HCT116 (cell line): ENCODE data around the gene ESF1. TPM values are rescaled to one million over a fixed set of nuclear protein-coding genes. Genes with fewer than 3 reads are reported as not detected.

Source experiments
- ATAC-seq: fragments of 200-7000 bp; cut with Tn5 transposase; 2 replicates; pipeline ENCODE4 v1.9.1; 2020; ENCODE audit warnings: mild to moderate bottlenecking, moderate library complexity
- BruUV-seq: library from RNA; stranded (reverse); fragments of 400-500 nt; replicated peaks from 2 replicates; lab custom pipeline; 2021; lab: Mats Ljungman, UMichigan
- CTCF ChIA-PET: fragments of 300-600 bp; sonication (Branson Sonifier 250); formaldehyde crosslinking; loops from one replicate; lab custom pipeline; 2021; ENCODE audit warnings: antibody characterized with exemption; lab: Charles Lee
- POLR2A ChIA-PET: fragments of 300-600, 350-600 bp; sonication (Branson Sonifier 250); formaldehyde crosslinking; loops from one replicate; lab custom pipeline; 2021; ENCODE audit warnings: antibody characterized with exemption; lab: Charles Lee
- RAD21 ChIA-PET, 2 experiments: fragments of 300-600 bp; sonication (Branson Sonifier 250); formaldehyde crosslinking; loops; one replicate each; lab custom pipeline; 2023; ENCODE audit warnings: low total read pairs in 2 of 2; ENCODE audit not compliant: uncharacterized antibody in 2 of 2, unreplicated experiment in 2 of 2, low non-redundant PET in 1 of 2; lab: Charles Lee
- DNase-seq: peaks from one replicate; pipeline ENCODE4 v3.0.0-alpha.2; 2010; ENCODE audit warnings: low read depth, low spot score
- H2AFZ ChIP-seq: fragments of 200-600 bp; shearing (Covaris generic), sonication (generic); 2 replicates; pipeline ENCODE4 v1.6.1; 2017; ENCODE audit warnings: low read depth, mixed run types, mixed read lengths, antibody characterized with exemption, low read length; ENCODE audit not compliant: poor library complexity, severe bottlenecking
- H3K27ac ChIP-seq: 2 replicates; pipeline ENCODE4 v1.5.1; 2012; ENCODE audit warnings: low read depth, low read length
- H3K27me3 ChIP-seq: fragments of 200-600 bp; sonication (generic); 2 replicates; pipeline ENCODE4 v1.6.1; 2016; ENCODE audit warnings: mixed run types, low read length, mixed read lengths; ENCODE audit not compliant: insufficient read depth
- H3K36me3 ChIP-seq, 2 experiments: fragments of 200-500 bp in 1 of 2; fragments of 200-600 bp in 1 of 2; sonication (Bioruptor generic) in 1 of 2; sonication (generic) in 1 of 2; 2 replicates each; pipeline versions ENCODE4 v1.5.1 to v1.6.1; 2014 to 2016; ENCODE audit warnings: low read length in 2 of 2, inconsistent platforms in 1 of 2, mixed read lengths in 1 of 2, mixed run types in 1 of 2; ENCODE audit not compliant: insufficient read depth in 2 of 2, control insufficient read depth in 1 of 2
- H3K4me1 ChIP-seq, 2 experiments: fragments of 200-600 bp in 1 of 2; sonication (generic) in 1 of 2; 2 replicates each; pipeline versions ENCODE4 v1.5.1 to v1.6.1; 2012 to 2017; ENCODE audit warnings: low read length in 2 of 2, inconsistent platforms in 1 of 2, mild to moderate bottlenecking in 1 of 2, mixed read lengths in 1 of 2, mixed run types in 1 of 2, moderate library complexity in 1 of 2; ENCODE audit not compliant: insufficient read depth in 2 of 2, control insufficient read depth in 1 of 2
- H3K4me2 ChIP-seq: fragments of 200-600 bp; sonication (generic); 2 replicates; pipeline ENCODE4 v1.6.1; 2017; ENCODE audit warnings: mixed run types, low read length, mixed read lengths
- H3K4me3 ChIP-seq, 2 experiments: fragments of 200-600 bp in 1 of 2; sonication (generic) in 1 of 2; replicated peaks in 1 of 2; 2 replicates each; pipeline ENCODE4 v1.5.1; 2011 to 2016; ENCODE audit warnings: low read length in 2 of 2, control low read depth in 1 of 2, low read depth in 1 of 2, mild to moderate bottlenecking in 1 of 2, mixed read lengths in 1 of 2, mixed run types in 1 of 2
- H3K79me2 ChIP-seq: fragments of 200-600 bp; sonication (generic); 2 replicates; pipeline ENCODE4 v1.6.1; 2017; ENCODE audit warnings: mild to moderate bottlenecking, mixed run types, low read length, moderate library complexity, mixed read lengths; ENCODE audit not compliant: insufficient read depth
- H3K9ac ChIP-seq: fragments of 200-600 bp; sonication (generic); 2 replicates; pipeline ENCODE4 v1.6.1; 2016; ENCODE audit warnings: low read length, mixed read lengths
- H3K9me2 ChIP-seq: fragments of 200-600 bp; sonication (generic), shearing (Covaris generic); 2 replicates; pipeline ENCODE4 v1.6.1; 2017; ENCODE audit warnings: mixed run types, mild to moderate bottlenecking, moderate library complexity; ENCODE audit not compliant: insufficient read depth
- H3K9me3 ChIP-seq, 2 experiments: fragments of 200-500 bp in 1 of 2; fragments of 200-600 bp in 1 of 2; sonication (Bioruptor generic) in 1 of 2; sonication (generic) in 1 of 2; 2 replicates each; pipeline ENCODE4 v1.6.1; 2014 to 2017; ENCODE audit warnings: low read length in 2 of 2, mixed read lengths in 2 of 2, inconsistent platforms in 1 of 2, low read depth in 1 of 2, mild to moderate bottlenecking in 1 of 2, mixed run types in 1 of 2, moderate library complexity in 1 of 2; ENCODE audit not compliant: control insufficient read depth in 1 of 2, insufficient read depth in 1 of 2
- H4K20me1 ChIP-seq: fragments of 200-600 bp; sonication (generic), shearing (Covaris generic); 2 replicates; pipeline ENCODE4 v1.6.1; 2017; ENCODE audit warnings: mixed run types, mild to moderate bottlenecking, moderate library complexity; ENCODE audit not compliant: insufficient read depth
- CBX3 ChIP-seq: IDR thresholded peaks from 2 replicates; pipeline ENCODE4 v1.6.1; 2012; ENCODE audit warnings: low read depth
- CEBPB ChIP-seq: IDR thresholded peaks from 2 replicates; pipeline ENCODE4 v1.6.1; 2012; ENCODE audit warnings: low read depth
- EZH2 ChIP-seq: fragments of 200-600 bp; sonication (generic); IDR thresholded peaks from 2 replicates; pipeline ENCODE4 v1.6.1; 2017; ENCODE audit warnings: antibody characterized with exemption, mixed run types
- EZH2phosphoT487 ChIP-seq: fragments of 200-600 bp; IDR thresholded peaks from 2 replicates; pipeline ENCODE4 v1.6.1; 2018; ENCODE audit warnings: antibody characterized with exemption, borderline replicate concordance
- FOSL1 ChIP-seq: IDR thresholded peaks from 2 replicates; pipeline ENCODE4 v1.6.1; 2012; ENCODE audit warnings: low read depth
- JUND ChIP-seq: IDR thresholded peaks from 2 replicates; pipeline ENCODE4 v1.6.1; 2012
- POLR2A ChIP-seq: IDR thresholded peaks from 2 replicates; pipeline ENCODE4 v1.7.0; 2011; ENCODE audit warnings: borderline replicate concordance; ENCODE audit not compliant: insufficient read depth, insufficient read length; ENCODE audit errors: extremely low read depth
- SP1 ChIP-seq: IDR thresholded peaks from 2 replicates; pipeline ENCODE4 v1.6.1; 2012; ENCODE audit warnings: low read depth
- intact Hi-C: fragments of 100-400 bp; cut with micrococcal nuclease; formaldehyde crosslinking; loops from 2 replicates; pipeline ENCODE4 v1.10.0; 2022
- total RNA-seq: library from RNA; stranded (reverse); gene quantifications from one replicate; pipeline ENCODE4 v1.2.1, GENCODE V29; 2021; ENCODE audit not compliant: unreplicated experiment
- TF ChIP-seq, protein P1 (sequence below), 3 experiments: fragments of 200-600 bp in 1 of 3; sonication (generic) in 1 of 3; IDR thresholded peaks in 2 of 3; conservative IDR thresholded peaks in 1 of 3; 2 replicates each; pipeline ENCODE4 v1.5.1; 2012 to 2017; ENCODE audit warnings: low read depth in 2 of 3, low read length in 2 of 3, antibody characterized with exemption in 1 of 3, borderline replicate concordance in 1 of 3, control low read depth in 1 of 3, mild to moderate bottlenecking in 1 of 3, mixed read lengths in 1 of 3, mixed run types in 1 of 3, moderate library complexity in 1 of 3; ENCODE audit not compliant: insufficient read depth in 1 of 3
- TF ChIP-seq, protein P2 (sequence below): IDR thresholded peaks from 2 replicates; pipeline ENCODE4 v1.6.1; 2011; ENCODE audit warnings: mild to moderate bottlenecking, low read length, moderate library complexity; ENCODE audit not compliant: insufficient replicate concordance; ENCODE audit errors: extremely low read depth

Gene ESF1
- total RNA-seq, 1 experiment from 2014 or later, result 25.4 TPM

DNA sequence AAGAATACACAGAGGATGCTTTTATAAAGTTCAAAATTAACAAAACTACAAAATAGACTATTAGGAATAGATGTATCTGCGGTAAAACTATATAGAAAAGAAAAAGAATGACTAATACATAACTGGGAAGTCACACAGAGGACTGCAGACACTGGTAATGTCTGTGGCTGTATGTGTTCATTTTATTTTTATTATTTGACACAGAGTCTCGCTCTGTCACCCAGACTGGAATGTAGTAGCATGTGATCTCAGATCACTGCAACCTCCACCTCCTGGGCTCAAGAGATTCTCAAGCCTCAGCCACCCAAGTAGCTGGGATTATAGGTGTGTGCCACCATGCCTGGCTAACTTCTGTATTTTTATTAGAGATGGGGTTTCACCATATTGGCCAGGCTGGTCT is 38.9 kb downstream of the ESF1 start:
- BruUV-seq, result no TSS peak
- H3K4me1 ChIP-seq, result peaks cover 2 to 16% of the 10 kb centered on the region in 2 experiments; a peak in 2 of 4 replicates
- H4K20me1 ChIP-seq, result no peaks in the 10 kb centered on the region
- intact Hi-C loops, result no loop called here
- no peaks in the 10 kb centered on the region for H3K27me3 ChIP-seq
- no peak overlapping the region for H3K9ac ChIP-seq
- no peak overlapping the region for H2AFZ ChIP-seq
- POLR2A ChIA-PET, result no interaction called here
- TF ChIP-seq, protein P1, sequence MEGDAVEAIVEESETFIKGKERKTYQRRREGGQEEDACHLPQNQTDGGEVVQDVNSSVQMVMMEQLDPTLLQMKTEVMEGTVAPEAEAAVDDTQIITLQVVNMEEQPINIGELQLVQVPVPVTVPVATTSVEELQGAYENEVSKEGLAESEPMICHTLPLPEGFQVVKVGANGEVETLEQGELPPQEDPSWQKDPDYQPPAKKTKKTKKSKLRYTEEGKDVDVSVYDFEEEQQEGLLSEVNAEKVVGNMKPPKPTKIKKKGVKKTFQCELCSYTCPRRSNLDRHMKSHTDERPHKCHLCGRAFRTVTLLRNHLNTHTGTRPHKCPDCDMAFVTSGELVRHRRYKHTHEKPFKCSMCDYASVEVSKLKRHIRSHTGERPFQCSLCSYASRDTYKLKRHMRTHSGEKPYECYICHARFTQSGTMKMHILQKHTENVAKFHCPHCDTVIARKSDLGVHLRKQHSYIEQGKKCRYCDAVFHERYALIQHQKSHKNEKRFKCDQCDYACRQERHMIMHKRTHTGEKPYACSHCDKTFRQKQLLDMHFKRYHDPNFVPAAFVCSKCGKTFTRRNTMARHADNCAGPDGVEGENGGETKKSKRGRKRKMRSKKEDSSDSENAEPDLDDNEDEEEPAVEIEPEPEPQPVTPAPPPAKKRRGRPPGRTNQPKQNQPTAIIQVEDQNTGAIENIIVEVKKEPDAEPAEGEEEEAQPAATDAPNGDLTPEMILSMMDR (IDR thresholded peaks at IDR 0.05 in 2 of 3, conservative IDR thresholded peaks at IDR 0.05 in 1 of 3; ENCODE audit: borderline replicate concordance in 1 of 3, insufficient read depth in 1 of 3, low read depth in 2 of 3, low read length in 2 of 3), result no peak
- TF ChIP-seq, all 23 proteins: peak for 0
- Histone ChIP-seq H3K79me2 (peaks cover 30% of the 10 kb centered on the region), H3K4me3 (no peak overlapping the region), H3K27ac (no peak overlapping the region), H3K9me2 (no peaks in the 10 kb centered on the region), H3K4me2 (no peak overlapping the region), H3K9me3 (no peaks in the 10 kb centered on the region), H3K36me3 (peaks cover 2 to 6% of the 10 kb centered on the region in 2 experiments; a peak in 2 of 4 replicates)
- DNase-seq (no peak), ATAC-seq (no peak)
- CTCF ChIA-PET, result no interaction called here
- RAD21 ChIA-PET, result no interaction called here

DNA sequence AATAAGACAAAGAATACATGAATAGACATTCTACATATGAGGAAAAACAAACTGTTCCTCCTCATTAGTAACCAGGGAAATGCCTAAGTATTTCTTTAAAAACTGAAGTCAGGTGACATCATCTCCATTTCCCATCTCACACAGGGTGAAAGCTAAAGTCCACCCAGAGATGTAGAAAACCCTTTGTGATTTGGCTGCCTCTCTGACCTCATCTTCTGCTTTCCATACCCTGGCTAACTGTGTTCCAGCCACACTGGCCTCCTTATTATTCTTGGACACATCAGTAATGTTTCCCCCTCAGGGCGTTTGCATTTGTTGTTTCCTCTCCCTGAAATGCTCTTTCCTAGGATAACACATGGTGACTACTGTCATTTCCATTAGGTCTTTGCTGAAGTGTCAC is 40.4 kb downstream of the ESF1 start:
- ChIA-PET POLR2A (no interaction called here), CTCF (no interaction called here), RAD21 (no interaction called here)
- Histone ChIP-seq H3K4me2 (no peak overlapping the region), H3K36me3 (peaks cover 0 to 6% of the 10 kb centered on the region in 2 experiments; a peak in 1 of 4 replicates), H4K20me1 (no peaks in the 10 kb centered on the region), H3K79me2 (peaks cover 44% of the 10 kb centered on the region), H3K9me2 (no peaks in the 10 kb centered on the region), H3K4me1 (peaks cover 2 to 16% of the 10 kb centered on the region in 2 experiments; a peak in 2 of 4 replicates), H3K9ac (no peak overlapping the region), H3K4me3 (no peak overlapping the region), H3K27me3 (no peaks in the 10 kb centered on the region), H3K9me3 (no peaks in the 10 kb centered on the region), H2AFZ (no peak overlapping the region), H3K27ac (no peak overlapping the region)
- no peak for ATAC-seq
- intact Hi-C loops, result no loop called here
- BruUV-seq, result no TSS peak
- DNase-seq, result no peak
- TF ChIP-seq EZH2phosphoT487 (no peak), JUND (no peak), SP1 (no peak), CBX3 (no peak), FOSL1 (no peak), POLR2A (no peak), EZH2 (no peak), CEBPB (no peak)
- TF ChIP-seq, protein P1 (IDR thresholded peaks at IDR 0.05 in 2 of 3, conservative IDR thresholded peaks at IDR 0.05 in 1 of 3; ENCODE audit: borderline replicate concordance in 1 of 3, insufficient read depth in 1 of 3, low read depth in 2 of 3, low read length in 2 of 3), result no peak
- TF ChIP-seq, protein P2, sequence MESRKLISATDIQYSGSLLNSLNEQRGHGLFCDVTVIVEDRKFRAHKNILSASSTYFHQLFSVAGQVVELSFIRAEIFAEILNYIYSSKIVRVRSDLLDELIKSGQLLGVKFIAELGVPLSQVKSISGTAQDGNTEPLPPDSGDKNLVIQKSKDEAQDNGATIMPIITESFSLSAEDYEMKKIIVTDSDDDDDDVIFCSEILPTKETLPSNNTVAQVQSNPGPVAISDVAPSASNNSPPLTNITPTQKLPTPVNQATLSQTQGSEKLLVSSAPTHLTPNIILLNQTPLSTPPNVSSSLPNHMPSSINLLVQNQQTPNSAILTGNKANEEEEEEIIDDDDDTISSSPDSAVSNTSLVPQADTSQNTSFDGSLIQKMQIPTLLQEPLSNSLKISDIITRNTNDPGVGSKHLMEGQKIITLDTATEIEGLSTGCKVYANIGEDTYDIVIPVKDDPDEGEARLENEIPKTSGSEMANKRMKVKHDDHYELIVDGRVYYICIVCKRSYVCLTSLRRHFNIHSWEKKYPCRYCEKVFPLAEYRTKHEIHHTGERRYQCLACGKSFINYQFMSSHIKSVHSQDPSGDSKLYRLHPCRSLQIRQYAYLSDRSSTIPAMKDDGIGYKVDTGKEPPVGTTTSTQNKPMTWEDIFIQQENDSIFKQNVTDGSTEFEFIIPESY, result no peak
